ENCODE measurements around the gene ZNF830.
"Not testable (repeated sequence)": the region's sequence is repeated elsewhere in the genome, so short reads cannot be mapped to it uniquely, and the experiment has no call there.

The ZNF830 gene

GRCh38 chr17:34993031-34993430 lies 31.7 kb downstream of the ZNF830 start:
- DNase-seq = no peak

- no peak for DNase-seq
Measured at GRCh38 chr17:34996422-34997285, 35.3 kb downstream of the ZNF830 start.

GRCh38 chr17:34997355-34997862 lies 36.1 kb downstream of the ZNF830 start:
- DNase-seq = peak; percentile 82

GRCh38 chr17:34998205-34998604 lies 36.9 kb downstream of the ZNF830 start:
- peak; percentile 29 for DNase-seq

- DNase-seq = no peak
Measured at GRCh38 chr17:34999456-34999855, 38.1 kb downstream of the ZNF830 start.

GRCh38 chr17:35000965-35001364 lies 39.6 kb downstream of the ZNF830 start:
- not testable (repeated sequence) for DNase-seq

DNA sequence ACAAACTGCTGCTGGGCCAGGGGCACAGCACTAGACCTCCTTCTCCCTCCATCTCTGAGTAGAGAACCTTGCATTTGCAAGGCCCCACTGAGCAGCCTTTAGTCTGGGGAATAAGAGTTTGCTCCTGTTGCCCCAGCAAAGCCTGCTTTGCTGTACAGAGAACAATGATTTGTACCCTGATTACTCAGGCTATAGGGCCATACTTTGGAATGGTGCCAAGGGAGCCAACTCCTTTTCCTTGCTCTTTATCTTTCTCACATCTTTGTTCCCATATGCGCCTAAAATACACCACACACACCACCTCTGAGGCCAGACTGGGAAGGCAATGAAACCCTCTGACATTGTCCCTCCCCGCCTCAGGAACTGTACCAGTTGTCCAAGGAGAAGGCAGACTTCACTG lies 40.2 kb downstream of the ZNF830 start:
- DNase-seq = no peak

- no peak for DNase-seq
Measured at GRCh38 chr17:35002876-35003551, 41.7 kb downstream of the ZNF830 start.

- no peak for DNase-seq
Measured at GRCh38 chr17:35003778-35004177, 42.4 kb downstream of the ZNF830 start.

DNA sequence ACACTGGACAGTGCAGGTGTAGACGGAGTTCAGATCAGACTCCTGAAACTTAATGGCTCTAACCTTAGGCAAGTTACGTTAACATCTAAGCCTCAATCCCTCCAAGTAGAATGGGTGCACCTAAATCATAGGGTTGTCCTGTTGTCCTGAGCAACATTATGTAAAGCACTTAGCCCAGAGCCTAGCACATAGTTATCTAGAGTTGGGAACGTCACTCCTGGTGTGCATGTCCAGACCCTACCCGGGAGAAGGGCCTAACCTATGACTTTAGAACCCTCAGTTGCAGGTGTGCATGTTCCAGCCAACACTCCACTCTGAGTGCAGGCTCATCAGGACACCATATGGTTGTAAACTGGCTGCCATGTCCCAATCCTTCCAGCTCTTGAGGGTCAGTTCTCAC lies 45.0 kb downstream of the ZNF830 start:
- no peak for DNase-seq

DNA sequence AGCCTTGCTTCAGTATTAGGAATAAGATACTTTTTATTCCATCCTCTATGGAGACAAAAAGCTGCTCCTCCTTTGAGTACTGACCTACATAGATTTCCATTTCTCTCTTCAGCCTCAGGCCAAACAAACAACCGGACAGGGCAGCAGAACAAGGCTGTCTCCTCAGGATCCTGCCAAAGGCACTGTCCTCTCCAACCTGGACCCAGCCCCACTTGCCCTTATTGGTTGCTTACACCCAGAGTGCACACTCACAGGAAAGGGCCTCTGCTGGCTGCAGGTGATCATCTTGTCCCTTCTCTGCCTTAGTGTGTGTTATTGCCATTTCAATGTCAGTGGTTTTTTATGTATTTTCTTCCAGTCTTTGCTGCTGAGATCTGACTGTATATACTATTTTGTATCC lies 45.6 kb downstream of the ZNF830 start:
- DNase-seq = no peak

DNA sequence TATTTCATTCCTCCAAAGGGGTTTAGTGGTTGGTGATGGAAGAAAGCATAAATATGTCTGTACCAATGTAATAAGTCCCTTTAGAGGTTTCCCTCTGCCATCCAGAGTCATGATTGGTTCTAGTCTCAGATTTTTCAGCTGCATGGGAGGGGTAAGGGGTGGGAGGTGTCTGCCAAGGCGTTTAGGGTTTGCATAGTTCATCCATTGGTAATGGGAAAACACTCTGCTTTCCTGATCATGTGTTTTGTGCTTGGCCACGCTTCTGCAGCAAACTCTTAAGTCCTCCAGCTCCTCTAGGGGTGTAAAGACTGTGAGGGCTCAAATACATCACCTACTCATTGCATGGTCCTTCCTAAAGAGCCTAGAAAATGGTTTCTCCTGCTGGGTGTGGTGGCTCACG lies 48.8 kb downstream of the ZNF830 start:
- DNase-seq = no peak

GRCh38 chr17:35011671-35012216 lies 50.4 kb downstream of the ZNF830 start:
- DNase-seq = no peak
